K562 (cell line): Measurements from ENCODE around the gene HOXD4. TPM values are rescaled to one million over a fixed set of nuclear protein-coding genes. Genes with fewer than 3 reads are reported as not detected.

Experiments used
- ATAC-seq: fragments of 200-7000 bp; cut with Tn5 transposase; 3 replicates; pipeline ENCODE4 v1.9.1; 2020; ENCODE audit warnings: moderate library complexity
- BruUV-seq: library from RNA; stranded (reverse); fragments of 400-500 nt; replicated peaks from 2 replicates; lab custom pipeline; 2021; lab: Mats Ljungman, UMichigan
- CTCF ChIA-PET: fragments of 300-600 bp; formaldehyde crosslinking; extraction: SDS; loops from one replicate; lab custom pipeline; 2021; ENCODE audit warnings: low intra/inter-chr PET ratio; lab: Yijun Ruan, JAX
- POLR2A ChIA-PET: fragments of 300-600, 350-650 bp; sonication (Branson Sonifier 250); formaldehyde crosslinking; extraction: SDS; loops from one replicate; lab custom pipeline; 2021; ENCODE audit warnings: antibody characterized with exemption, inconsistent platforms; lab: Yijun Ruan, JAX
- DNase-seq, 4 experiments: peaks; one replicate each; pipeline versions ENCODE4 v3.0.0 to v3.0.0-alpha.2; 2011 to 2018; ENCODE audit warnings: low spot score in 3 of 4, mixed read lengths in 3 of 4; ENCODE audit errors: extremely low read depth in 1 of 4
- FAIRE-seq: peaks from 2 replicates; lab custom pipeline; 2011; peaks lifted over from hg19 to GRCh38; lab: Jason Lieb, UNC
- H2AFZ ChIP-seq: 2 replicates; pipeline ENCODE4 v1.6.0; 2011; ENCODE audit warnings: low read depth, low read length, control low read depth, inconsistent platforms
- H3K27ac ChIP-seq: fragments of 200-600 bp; 3 replicates; pipeline ENCODE4 v1.8.0; 2011; ENCODE audit warnings: low read depth, mild to moderate bottlenecking, control low read depth, inconsistent platforms, low read length, moderate library complexity, mixed read lengths; ENCODE audit errors: extremely low read depth
- H3K27me3 ChIP-seq, 2 experiments: fragments of 300-600 bp in 1 of 2; 2 replicates in 1 of 2; 3 replicates in 1 of 2; pipeline versions ENCODE4 v1.6.0 to v1.8.0; 2011; ENCODE audit warnings: inconsistent platforms in 2 of 2, low read length in 2 of 2, mild to moderate bottlenecking in 1 of 2, mixed read lengths in 1 of 2, moderate library complexity in 1 of 2; ENCODE audit not compliant: control insufficient read depth in 2 of 2, insufficient read depth in 2 of 2
- H3K36me3 ChIP-seq: fragments of 300-600 bp; 3 replicates; pipeline ENCODE4 v1.8.0; 2011; ENCODE audit warnings: mild to moderate bottlenecking, low read length, inconsistent platforms; ENCODE audit not compliant: control insufficient read depth, insufficient read depth
- H3K4me1 ChIP-seq, 2 experiments: fragments of 200-600 bp in 1 of 2; replicated peaks in 1 of 2; 2 replicates in 1 of 2; 3 replicates in 1 of 2; pipeline versions ENCODE4 v1.5.1 to v1.8.0; 2011; ENCODE audit warnings: inconsistent platforms in 2 of 2, low read length in 2 of 2, mild to moderate bottlenecking in 1 of 2, mixed read lengths in 1 of 2, moderate library complexity in 1 of 2; ENCODE audit not compliant: control insufficient read depth in 2 of 2, insufficient read depth in 2 of 2
- H3K4me2 ChIP-seq: 2 replicates; pipeline ENCODE4 v1.6.1; 2011; ENCODE audit warnings: low read length, control low read depth, inconsistent platforms, mixed read lengths; ENCODE audit not compliant: insufficient read depth
- H3K4me3 ChIP-seq: fragments of 200-600 bp; sonication (generic), shearing (Covaris generic); 2 replicates; pipeline ENCODE4 v1.5.1; 2016; ENCODE audit warnings: control low read depth, inconsistent platforms
- H3K79me2 ChIP-seq: fragments of 200-600 bp; 3 replicates; pipeline ENCODE4 v1.8.0; 2011; ENCODE audit warnings: low read length, inconsistent platforms; ENCODE audit not compliant: control insufficient read depth, insufficient read depth
- H3K9ac ChIP-seq, 2 experiments: 2 replicates each; pipeline versions ENCODE4 v1.6.0 to v1.6.1; 2011; ENCODE audit warnings: low read depth in 2 of 2, low read length in 2 of 2, control low read depth in 1 of 2, inconsistent platforms in 1 of 2, mild to moderate bottlenecking in 1 of 2, mixed read lengths in 1 of 2; ENCODE audit not compliant: insufficient read depth in 1 of 2
- H3K9me1 ChIP-seq: one replicate; pipeline ENCODE4 v1.6.0; 2011; ENCODE audit warnings: inconsistent platforms, mild to moderate bottlenecking, low read length, moderate library complexity; ENCODE audit not compliant: control insufficient read depth, insufficient read depth
- H3K9me3 ChIP-seq: replicated peaks from 2 replicates; pipeline ENCODE4 v1.5.1; 2011; ENCODE audit warnings: low read depth, low read length, inconsistent platforms; ENCODE audit not compliant: control insufficient read depth, insufficient read depth
- H4K20me1 ChIP-seq: replicated peaks from 2 replicates; pipeline ENCODE4 v1.6.1; 2011; ENCODE audit warnings: low read length, inconsistent platforms, mixed read lengths; ENCODE audit not compliant: control insufficient read depth, insufficient read depth
- CUX1 ChIP-seq: fragments of 200-800 bp; sonication (Bioruptor generic); IDR thresholded peaks from 2 replicates; pipeline ENCODE4 v1.6.1; 2016; ENCODE audit warnings: missing genetic modification characterization, missing compliant biosample characterization
- IRF1 ChIP-seq: sonication (generic); formaldehyde crosslinking; IDR thresholded peaks from 2 replicates; pipeline ENCODE4 v1.8.0; 2022; ENCODE audit warnings: missing genetic modification reagents, mild to moderate bottlenecking, borderline replicate concordance
- NBN ChIP-seq: fragments of 450-650 bp; IDR thresholded peaks from 2 replicates; pipeline ENCODE4 v1.6.1; 2016; ENCODE audit warnings: low read depth, mild to moderate bottlenecking
- NFATC3 ChIP-seq: fragments of 450-650 bp; IDR thresholded peaks from 2 replicates; pipeline ENCODE4 v1.6.1; 2017; ENCODE audit warnings: mild to moderate bottlenecking
- POLR2AphosphoS5 ChIP-seq: IDR thresholded peaks from 2 replicates; pipeline ENCODE4 v1.6.1; 2011; ENCODE audit warnings: mild to moderate bottlenecking, low read depth, low read length, moderate library complexity; ENCODE audit not compliant: control insufficient read depth, insufficient read depth
- RHOXF2B ChIP-seq: fragments of 250-450 bp; sonication (Bioruptor Pico); conservative IDR thresholded peaks from 2 replicates; pipeline ENCODE4 v1.5.1; 2021
- ZFPM2 ChIP-seq: fragments of 250-450 bp; sonication (Bioruptor Pico); IDR thresholded peaks from 2 replicates; pipeline ENCODE4 v1.5.1; 2022; ENCODE audit warnings: mild to moderate bottlenecking
- ZNF592 ChIP-seq: fragments of 450-650 bp; IDR thresholded peaks from 2 replicates; pipeline ENCODE4 v1.6.1; 2017; ENCODE audit warnings: antibody characterized with exemption, mild to moderate bottlenecking
- WGBS: fragments of 100-300 bp; shearing (Covaris generic); methylation state at CpG from one replicate; pipeline ENCODE4 v1.1.6; 2016; ENCODE audit warnings: low coverage, mixed read lengths; ENCODE audit not compliant: insufficient coverage; ENCODE audit errors: missing lambda C conversion rate; 5-methylcytosine and 5-hydroxymethylcytosine counted together
- in situ Hi-C: fragments of 300-500 bp; cut with MboI; formaldehyde crosslinking; loops from 4 replicates; pipeline ENCODE4 v1.15.0; 2018; ENCODE audit warnings: inconsistent platforms, mixed read lengths
- intact Hi-C: fragments of 100-400 bp; cut with micrococcal nuclease; formaldehyde crosslinking; loops from 2 replicates; pipeline ENCODE4 v1.14.2; 2022
- polyA plus RNA-seq, 8 experiments: library from polyadenylated mRNA; depleted of rRNA in 4 of 8; stranded (reverse) in 5 of 8; unstranded in 3 of 8; fragments of >200 nt; fragmentation: Nextera tagmentation in 2 of 8; fragmentation: Illumina TruSeq in 1 of 8; extraction: Ambion mirVana in 2 of 8; extraction: Trizol in 1 of 8; gene quantifications; 2 replicates each; pipeline versions ENCODE4 v1.2.1 to v1.2.3, GENCODE V29; 2011 to 2014; ENCODE audit warnings: inconsistent platforms in 1 of 8, missing spikeins in 1 of 8
- total RNA-seq, 7 experiments: library from RNA; depleted of rRNA in 6 of 7; stranded (reverse); fragments of >200 nt in 6 of 7; fragmentation: Illumina TruSeq in 2 of 7; extraction: Trizol in 2 of 7; gene quantifications; 2 replicates each; pipeline versions ENCODE4 v1.2.1 to v1.2.3, GENCODE V29; 2011 to 2021; ENCODE audit warnings: low replicate concordance in 1 of 7
- TF ChIP-seq, protein P1 (sequence below): fragments of 450-650 bp; formaldehyde crosslinking; IDR thresholded peaks from 2 replicates; pipeline ENCODE4 v1.4.0; 2020; ENCODE audit warnings: mild to moderate bottlenecking, moderate library complexity

Gene HOXD4
- total and polyA plus RNA-seq, 9 of the 15 experiments (the other 6 are each of a cell fraction or from before 2014, with no cell fraction given) = not detected

DNA sequence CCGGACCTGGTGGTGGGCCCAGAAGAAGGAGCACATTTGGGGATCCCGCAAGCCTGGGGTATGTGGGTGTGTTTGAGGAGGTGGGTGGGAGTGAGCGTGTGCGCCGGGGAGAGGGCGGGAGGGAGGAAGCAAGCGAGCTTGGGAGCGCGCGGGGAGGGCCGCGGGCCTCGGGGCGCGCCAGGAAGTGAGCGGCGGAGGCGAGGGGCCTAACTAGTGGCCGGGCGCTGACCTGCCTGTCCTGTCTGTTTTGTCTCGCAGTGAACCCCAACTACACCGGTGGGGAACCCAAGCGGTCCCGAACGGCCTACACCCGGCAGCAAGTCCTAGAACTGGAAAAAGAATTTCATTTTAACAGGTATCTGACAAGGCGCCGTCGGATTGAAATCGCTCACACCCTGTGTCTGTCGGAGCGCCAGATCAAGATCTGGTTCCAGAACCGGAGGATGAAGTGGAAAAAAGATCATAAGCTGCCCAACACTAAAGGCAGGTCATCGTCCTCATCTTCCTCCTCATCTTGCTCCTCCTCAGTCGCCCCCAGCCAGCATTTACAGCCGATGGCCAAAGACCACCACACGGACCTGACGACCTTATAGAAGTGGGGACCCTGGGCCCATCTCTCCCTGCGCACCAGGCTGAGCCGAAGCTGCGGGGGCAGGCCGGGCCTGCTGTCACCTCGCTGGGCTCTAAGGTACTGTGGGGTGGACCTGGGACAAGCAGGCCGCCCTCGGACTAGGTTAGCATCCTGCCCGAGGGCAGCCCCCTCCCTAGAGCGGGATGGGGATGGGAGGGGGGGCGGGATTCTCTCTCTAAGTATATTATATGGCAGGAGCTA lies 1.2 kb downstream of the HOXD4 start:
- H3K4me2 ChIP-seq = no peak overlapping the region
- POLR2A ChIA-PET = interaction anchor here (1.0 kb wide), 1 partner anchor 9 kb away, joined by 3 read pairs; no protein-coding TSS in a partner anchor
- H3K9ac ChIP-seq = no peak overlapping the region
- DNase-seq (no peak), ATAC-seq (no peak), FAIRE-seq (no peak)
- H3K36me3 ChIP-seq = no peaks in the 10 kb centered on the region
- intact Hi-C loops (no loop called here), in situ Hi-C loops (no loop called here)
- BruUV-seq = no TSS peak
- H4K20me1 ChIP-seq = no peaks in the 10 kb centered on the region
- peaks cover 72 to 79% of the 10 kb centered on the region in 2 experiments for H3K27me3 ChIP-seq
- no peak overlapping the region for H2AFZ ChIP-seq
- peaks cover 0 to 13% of the 10 kb centered on the region in 2 experiments; a peak in 1 of 5 replicates for H3K4me1 ChIP-seq
- CTCF ChIA-PET = no interaction called here
- no peaks in the 10 kb centered on the region for H3K9me3 ChIP-seq
- H3K4me3 ChIP-seq = no peak overlapping the region
- no peaks in the 10 kb centered on the region for H3K9me1 ChIP-seq
- H3K27ac ChIP-seq = no peak overlapping the region
- 8% methylated on average over 38 of the region's 48 CpGs for WGBS
- no peaks in the 10 kb centered on the region for H3K79me2 ChIP-seq
- TF ChIP-seq CUX1 (no peak), POLR2AphosphoS5 (no peak), IRF1 (CRISPR knock-in tag) (no peak), NFATC3 (no peak), ZNF592 (no peak), RHOXF2B (no peak), NBN (no peak), ZFPM2 (no peak)
- TF ChIP-seq, protein P1, sequence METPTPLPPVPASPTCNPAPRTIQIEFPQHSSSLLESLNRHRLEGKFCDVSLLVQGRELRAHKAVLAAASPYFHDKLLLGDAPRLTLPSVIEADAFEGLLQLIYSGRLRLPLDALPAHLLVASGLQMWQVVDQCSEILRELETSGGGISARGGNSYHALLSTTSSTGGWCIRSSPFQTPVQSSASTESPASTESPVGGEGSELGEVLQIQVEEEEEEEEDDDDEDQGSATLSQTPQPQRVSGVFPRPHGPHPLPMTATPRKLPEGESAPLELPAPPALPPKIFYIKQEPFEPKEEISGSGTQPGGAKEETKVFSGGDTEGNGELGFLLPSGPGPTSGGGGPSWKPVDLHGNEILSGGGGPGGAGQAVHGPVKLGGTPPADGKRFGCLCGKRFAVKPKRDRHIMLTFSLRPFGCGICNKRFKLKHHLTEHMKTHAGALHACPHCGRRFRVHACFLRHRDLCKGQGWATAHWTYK (CRISPR knock-in tag) = no peak
